Activated T-cell treated with anti-CD3 and anti-CD28 coated beads, Interleukin-2, amount 50 U/mL, for 24 hours (primary cell): ENCODE data around the gene CMSS1.

Experiments used
- DNase-seq: peaks from one replicate; pipeline ENCODE4 v3.0.0-alpha.2; 2020
- H3K27ac Mint-ChIP-seq: 2 replicates; pipeline ENCODE4 v1.8.0; 2020; ENCODE audit warnings: mild to moderate bottlenecking, mixed read lengths
- H3K27me3 Mint-ChIP-seq: 2 replicates; pipeline ENCODE4 v1.8.0; 2020; ENCODE audit warnings: mixed read lengths
- H3K36me3 Mint-ChIP-seq: 2 replicates; pipeline ENCODE4 v1.8.0; 2020; ENCODE audit warnings: low read depth, mixed read lengths
- H3K4me1 Mint-ChIP-seq: 2 replicates; pipeline ENCODE4 v1.8.0; 2020; ENCODE audit warnings: low read depth, mixed read lengths
- H3K4me3 Mint-ChIP-seq: 2 replicates; pipeline ENCODE4 v1.8.0; 2020; ENCODE audit warnings: mild to moderate bottlenecking, moderate library complexity, mixed read lengths
- H3K9me3 Mint-ChIP-seq: 2 replicates; pipeline ENCODE4 v1.8.0; 2020; ENCODE audit warnings: mixed read lengths

The CMSS1 gene

DNA sequence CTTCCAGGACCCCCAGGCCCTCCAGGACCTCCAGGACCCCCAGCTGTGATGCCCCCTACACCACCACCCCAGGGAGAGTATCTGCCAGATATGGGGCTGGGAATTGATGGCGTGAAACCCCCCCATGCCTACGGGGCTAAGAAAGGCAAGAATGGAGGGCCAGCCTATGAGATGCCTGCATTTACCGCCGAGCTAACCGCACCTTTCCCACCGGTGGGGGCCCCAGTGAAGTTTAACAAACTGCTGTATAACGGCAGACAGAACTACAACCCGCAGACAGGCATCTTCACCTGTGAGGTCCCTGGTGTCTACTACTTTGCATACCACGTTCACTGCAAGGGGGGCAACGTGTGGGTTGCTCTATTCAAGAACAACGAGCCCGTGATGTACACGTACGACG, 22.1 kb upstream of the CMSS1 start:
- Mint-ChIP-seq H3K36me3 (no peaks in the 10 kb centered on the region), H3K27me3 (peaks cover 2% of the 10 kb centered on the region), H3K4me3 (no peak overlapping the region), H3K4me1 (no peaks in the 10 kb centered on the region), H3K27ac (no peak overlapping the region), H3K9me3 (no peaks in the 10 kb centered on the region)
- no peak for DNase-seq

DNA sequence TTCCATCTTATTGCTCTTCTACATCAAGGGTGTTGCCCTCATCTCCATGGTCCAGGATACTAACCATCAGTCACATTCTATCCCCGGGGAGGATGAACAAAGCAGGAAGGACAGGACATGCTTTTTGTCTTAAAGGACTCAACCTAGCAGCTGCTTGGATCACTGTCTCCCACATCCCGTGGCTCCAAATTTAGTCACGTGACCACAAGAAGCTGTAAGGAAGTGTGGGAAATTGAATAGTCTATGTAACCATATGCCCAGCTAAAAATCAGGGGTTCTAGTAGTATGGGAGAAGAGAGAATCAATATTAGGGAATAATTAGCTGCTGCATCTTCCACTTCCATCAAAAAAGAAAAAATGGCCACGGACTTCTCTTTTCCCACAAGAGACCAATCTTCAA, 18.2 kb upstream of the CMSS1 start:
- H3K36me3 Mint-ChIP-seq = peaks cover 5% of the 10 kb centered on the region
- H3K27ac Mint-ChIP-seq = no peak overlapping the region
- peaks cover 6% of the 10 kb centered on the region for H3K9me3 Mint-ChIP-seq
- H3K4me1 Mint-ChIP-seq = no peaks in the 10 kb centered on the region
- no peak for DNase-seq
- no peaks in the 10 kb centered on the region for H3K27me3 Mint-ChIP-seq
- H3K4me3 Mint-ChIP-seq = no peak overlapping the region

- Mint-ChIP-seq H3K36me3 (peaks cover 10% of the 10 kb centered on the region), H3K27ac (no peak overlapping the region), H3K9me3 (peaks cover 16% of the 10 kb centered on the region), H3K27me3 (no peaks in the 10 kb centered on the region), H3K4me1 (peaks cover 3% of the 10 kb centered on the region), H3K4me3 (no peak overlapping the region)
- DNase-seq = no peak
Observed at GRCh38 chr3:99803297-99803696, 14.4 kb upstream of the CMSS1 start.

DNA sequence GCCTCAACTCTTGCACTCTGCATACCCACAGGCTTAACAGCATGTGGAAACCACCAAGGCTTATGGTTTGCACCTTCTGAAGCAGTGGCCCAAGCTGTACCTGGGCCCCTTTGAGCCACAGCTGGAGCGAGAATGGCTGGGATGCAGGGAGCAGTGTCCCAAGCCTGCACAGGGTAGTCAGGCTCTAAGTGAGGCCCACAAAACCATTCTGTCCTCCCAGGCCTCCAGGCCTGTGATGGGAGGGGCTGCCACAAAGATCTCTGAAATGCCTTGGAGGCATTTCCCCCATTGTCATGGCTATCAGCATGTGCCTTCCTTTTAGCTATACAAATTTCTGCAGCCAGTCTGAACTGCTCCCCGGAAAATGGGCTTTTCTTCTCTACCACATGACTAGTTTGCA, 12.5 kb upstream of the CMSS1 start:
- Mint-ChIP-seq H3K4me1 (peaks cover 3% of the 10 kb centered on the region), H3K27ac (no peak overlapping the region), H3K27me3 (no peaks in the 10 kb centered on the region), H3K4me3 (no peak overlapping the region), H3K9me3 (peaks cover 16% of the 10 kb centered on the region), H3K36me3 (peaks cover 10% of the 10 kb centered on the region)
- DNase-seq = no peak

- peaks cover 3% of the 10 kb centered on the region for H3K4me1 Mint-ChIP-seq
- H3K27ac Mint-ChIP-seq = no peak overlapping the region
- no peak for DNase-seq
- no peaks in the 10 kb centered on the region for H3K27me3 Mint-ChIP-seq
- H3K9me3 Mint-ChIP-seq = peaks cover 16% of the 10 kb centered on the region
- H3K4me3 Mint-ChIP-seq = no peak overlapping the region
- peaks cover 10% of the 10 kb centered on the region for H3K36me3 Mint-ChIP-seq
Observed at GRCh38 chr3:99808163-99808794, 9.4 kb upstream of the CMSS1 start.

DNA sequence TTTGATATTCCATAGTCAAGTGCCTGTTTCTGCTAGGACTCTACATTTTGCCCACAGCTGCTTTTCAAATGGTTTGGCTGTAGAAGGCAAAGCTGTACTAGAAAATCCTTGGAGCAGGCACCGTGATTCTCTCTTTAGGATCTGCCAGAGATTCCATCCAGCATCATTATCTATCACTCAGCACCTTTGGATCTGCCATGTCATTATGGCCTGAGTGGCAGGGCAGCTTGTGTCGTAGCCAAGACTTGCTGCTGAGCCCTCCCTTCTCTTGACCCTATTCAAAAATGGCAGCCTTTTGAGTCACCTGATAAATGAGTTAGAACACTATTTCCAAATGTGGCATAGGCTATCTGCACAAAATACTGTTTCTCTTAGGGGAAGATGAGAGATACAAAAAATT, 8.1 kb upstream of the CMSS1 start:
- H3K27ac Mint-ChIP-seq = no peak overlapping the region

DNA sequence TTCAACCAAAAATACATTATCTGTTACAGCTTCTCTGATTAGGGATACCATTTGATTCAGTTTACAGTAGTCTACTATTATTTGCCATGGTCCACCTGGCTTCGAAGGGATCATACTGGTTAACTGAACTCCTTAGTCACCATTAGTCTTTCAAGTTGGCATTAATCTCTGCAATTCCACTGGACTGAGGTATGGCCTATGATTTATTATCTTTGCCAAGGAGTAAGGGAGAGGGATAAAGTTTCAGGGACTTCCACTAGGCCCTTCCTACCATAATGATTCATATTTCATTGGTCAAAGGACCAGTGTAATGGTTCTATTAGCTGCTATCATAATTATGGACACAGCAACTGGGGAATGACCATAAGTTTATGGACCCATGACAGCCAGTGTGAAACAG, 7.3 kb upstream of the CMSS1 start:
- Mint-ChIP-seq H3K4me1 (peaks cover 3% of the 10 kb centered on the region), H3K4me3 (no peak overlapping the region), H3K36me3 (peaks cover 5% of the 10 kb centered on the region), H3K9me3 (peaks cover 5% of the 10 kb centered on the region), H3K27me3 (no peaks in the 10 kb centered on the region), H3K27ac (no peak overlapping the region)
- no peak for DNase-seq

More for the DNA sequence above, 8.1 kb upstream of the CMSS1 start:
- Mint-ChIP-seq H3K36me3 (peaks cover 5% of the 10 kb centered on the region), H3K27me3 (no peaks in the 10 kb centered on the region), H3K4me1 (peaks cover 3% of the 10 kb centered on the region), H3K9me3 (peaks cover 9% of the 10 kb centered on the region), H3K4me3 (no peak overlapping the region)
- no peak for DNase-seq

DNA sequence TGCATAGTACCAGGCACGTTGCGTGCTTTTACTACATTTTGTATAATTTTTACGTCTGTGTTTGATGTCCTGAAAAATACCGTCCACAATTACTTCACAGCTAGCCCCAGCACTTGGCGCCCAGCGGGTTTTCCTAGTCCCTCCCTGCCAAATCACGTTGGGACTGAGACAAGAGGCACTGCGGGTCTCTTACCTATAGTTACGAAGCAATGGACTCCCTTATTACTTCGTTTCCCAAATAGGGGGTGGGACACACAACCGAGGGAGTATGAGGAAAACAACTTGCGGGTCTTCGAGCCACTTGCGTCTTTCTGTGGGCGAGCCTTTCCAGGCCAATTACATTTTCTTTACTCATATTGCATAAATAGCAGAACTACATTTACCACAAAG, 620 bp upstream of the CMSS1 start:
- peaks cover 45% of the 10 kb centered on the region for H3K4me1 Mint-ChIP-seq
- H3K27ac Mint-ChIP-seq = peak overlapping the region; percentile 98
- no peaks in the 10 kb centered on the region for H3K27me3 Mint-ChIP-seq
- H3K9me3 Mint-ChIP-seq = no peaks in the 10 kb centered on the region
- peak overlapping the region; percentile 92 for H3K4me3 Mint-ChIP-seq
- peaks cover 48% of the 10 kb centered on the region for H3K36me3 Mint-ChIP-seq
- peak; percentile 39 for DNase-seq

GRCh38 chr3:99818818-99819217, 1.2 kb downstream of the CMSS1 start:
- H3K36me3 Mint-ChIP-seq = peaks cover 52% of the 10 kb centered on the region
- peak overlapping the region; percentile 98 for H3K27ac Mint-ChIP-seq
- no peaks in the 10 kb centered on the region for H3K27me3 Mint-ChIP-seq
- no peaks in the 10 kb centered on the region for H3K9me3 Mint-ChIP-seq
- peaks cover 53% of the 10 kb centered on the region for H3K4me1 Mint-ChIP-seq
- no peak for DNase-seq
- peak overlapping the region; percentile 92 for H3K4me3 Mint-ChIP-seq

DNA sequence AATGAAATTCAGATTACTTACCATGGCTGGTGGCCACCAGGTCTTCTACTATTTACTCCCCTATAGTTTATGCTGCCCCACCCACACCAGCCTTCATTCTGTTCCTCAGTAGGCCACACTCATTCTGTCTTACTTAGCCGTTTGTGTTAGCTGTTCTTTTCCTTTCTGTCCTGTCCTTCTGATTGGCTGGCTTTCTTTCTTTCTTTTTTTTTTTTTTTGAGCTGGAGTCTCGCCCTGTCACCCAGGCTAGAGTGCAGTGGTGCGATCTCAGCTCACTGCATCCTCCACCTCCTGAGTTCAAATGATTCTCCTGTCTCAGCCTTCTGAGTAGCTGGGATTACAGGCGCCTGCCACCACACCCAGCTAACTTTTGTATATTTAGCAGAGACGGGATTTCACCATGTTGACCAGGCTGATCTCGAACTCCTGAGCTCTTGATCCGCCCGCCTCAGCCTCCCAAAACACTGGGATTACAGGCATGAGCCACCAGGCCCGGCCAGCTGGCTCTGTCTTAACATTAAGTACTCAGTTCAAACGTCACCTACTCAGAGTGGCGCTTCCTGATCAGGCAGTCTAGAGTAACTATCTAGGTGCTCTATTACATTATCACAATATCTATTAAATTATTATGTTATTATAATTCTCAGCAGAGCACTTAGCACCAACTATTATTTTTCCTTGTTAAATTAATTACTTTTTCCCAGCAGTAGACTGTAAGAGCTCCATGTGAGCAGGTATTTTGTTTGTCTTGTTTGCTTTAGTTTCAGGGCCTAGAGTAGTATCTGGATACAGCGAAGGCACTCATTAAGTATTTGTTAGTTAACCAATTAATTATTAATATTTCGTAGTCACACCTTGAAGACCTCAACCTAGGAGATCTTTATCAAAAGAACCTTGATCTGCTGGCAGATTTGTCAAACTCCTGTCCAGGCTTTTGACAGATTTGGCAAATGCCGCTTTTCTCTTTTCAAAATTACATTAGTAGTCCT, 6.4 kb downstream of the CMSS1 start:
- DNase-seq = no peak
- Mint-ChIP-seq H3K4me3 (no peak overlapping the region), H3K4me1 (peaks cover 49% of the 10 kb centered on the region), H3K9me3 (no peaks in the 10 kb centered on the region), H3K36me3 (peaks cover 48% of the 10 kb centered on the region), H3K27me3 (no peaks in the 10 kb centered on the region), H3K27ac (peak overlapping the region; percentile 36)

DNA sequence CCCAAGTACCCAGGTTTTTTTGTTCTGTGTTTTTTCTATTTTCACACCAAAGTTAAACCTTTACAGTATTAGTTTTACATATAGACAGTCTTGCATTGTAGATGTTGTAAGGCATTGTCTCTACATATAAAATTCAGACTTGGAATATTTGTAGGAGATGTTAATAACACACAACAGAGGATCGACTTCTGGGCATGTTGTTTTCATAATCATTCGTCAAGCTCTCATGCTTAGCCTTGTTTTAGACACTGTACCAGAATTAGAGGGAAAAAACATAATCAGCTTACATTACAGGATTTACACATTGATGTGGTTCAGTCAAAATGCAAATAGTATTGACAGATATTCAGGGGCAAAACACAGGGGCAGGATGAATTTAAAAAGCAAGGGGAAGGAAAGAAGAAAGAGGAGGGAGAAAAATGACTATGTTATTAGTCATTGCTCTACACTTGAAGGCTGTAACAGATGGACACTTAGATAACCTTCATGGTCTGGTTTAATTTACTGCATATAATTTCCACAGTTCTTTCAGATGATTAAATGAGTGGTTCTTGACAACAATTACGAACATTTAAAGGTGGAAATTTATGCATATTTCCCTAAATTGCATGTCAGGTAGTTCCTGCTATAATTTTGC, 7.5 kb downstream of the CMSS1 start:
- no peak for DNase-seq
- Mint-ChIP-seq H3K27ac (peak overlapping the region; percentile 72), H3K36me3 (peaks cover 40% of the 10 kb centered on the region), H3K4me3 (no peak overlapping the region), H3K27me3 (no peaks in the 10 kb centered on the region), H3K9me3 (no peaks in the 10 kb centered on the region), H3K4me1 (peaks cover 47% of the 10 kb centered on the region)

GRCh38 chr3:99829844-99830243, 12.2 kb downstream of the CMSS1 start:
- H3K27ac Mint-ChIP-seq = no peak overlapping the region
- no peaks in the 10 kb centered on the region for H3K9me3 Mint-ChIP-seq
- DNase-seq = no peak
- no peaks in the 10 kb centered on the region for H3K27me3 Mint-ChIP-seq
- no peak overlapping the region for H3K4me3 Mint-ChIP-seq
- H3K4me1 Mint-ChIP-seq = peaks cover 31% of the 10 kb centered on the region
- peaks cover 19% of the 10 kb centered on the region for H3K36me3 Mint-ChIP-seq

GRCh38 chr3:99833617-99834205, 16.0 kb downstream of the CMSS1 start:
- Mint-ChIP-seq H3K27ac (peak overlapping the region; percentile 42), H3K9me3 (no peaks in the 10 kb centered on the region), H3K36me3 (peaks cover 2% of the 10 kb centered on the region), H3K4me3 (no peak overlapping the region), H3K4me1 (peaks cover 19% of the 10 kb centered on the region), H3K27me3 (no peaks in the 10 kb centered on the region)
- no peak for DNase-seq

- Mint-ChIP-seq H3K27me3 (no peaks in the 10 kb centered on the region), H3K27ac (no peak overlapping the region), H3K9me3 (no peaks in the 10 kb centered on the region), H3K36me3 (peaks cover 2% of the 10 kb centered on the region), H3K4me3 (no peak overlapping the region), H3K4me1 (peaks cover 15% of the 10 kb centered on the region)
- no peak for DNase-seq
Observed at GRCh38 chr3:99834211-99834957, 16.7 kb downstream of the CMSS1 start.
